Panc1 (cell line): ENCODE measurements around the gene RTCA. TPM values are rescaled to one million over a fixed set of nuclear protein-coding genes. Genes with fewer than 3 reads are reported as not detected.
"Not testable (repeated sequence)": the region's sequence is repeated elsewhere in the genome, so short reads cannot be mapped to it uniquely, and the experiment has no call there.

Source experiments
- ATAC-seq: fragments of 200-7000 bp; cut with Tn5 transposase; 2 replicates; pipeline ENCODE4 v1.9.1; 2020; ENCODE audit warnings: mild to moderate bottlenecking, moderate library complexity
- BruUV-seq: library from RNA; stranded (reverse); fragments of 400-500 nt; replicated peaks from 2 replicates; lab custom pipeline; 2021; lab: Mats Ljungman, UMichigan
- CTCF ChIA-PET: fragments of 300-600 bp; sonication (Branson Sonifier 250); formaldehyde crosslinking; loops from one replicate; lab custom pipeline; 2022; ENCODE audit warnings: antibody characterized with exemption; lab: Charles Lee
- POLR2A ChIA-PET: fragments of 300-600 bp; sonication (Branson Sonifier 250); formaldehyde crosslinking; loops from one replicate; lab custom pipeline; 2022; ENCODE audit warnings: antibody characterized with exemption; lab: Charles Lee
- DNase-seq: peaks from one replicate; pipeline ENCODE4 v3.0.0-alpha.2; 2010; ENCODE audit warnings: low read depth, low spot score
- H3K27ac ChIP-seq: 2 replicates; pipeline ENCODE4 v1.5.1; 2011; ENCODE audit warnings: mild to moderate bottlenecking, low read length, inconsistent platforms
- H3K27me3 ChIP-seq: fragments of 200-500 bp; sonication (Bioruptor generic); 2 replicates; pipeline ENCODE4 v1.6.0; 2014; ENCODE audit warnings: low read length, inconsistent platforms; ENCODE audit not compliant: control insufficient read depth, insufficient read depth
- H3K36me3 ChIP-seq: fragments of 200-500 bp; sonication (Bioruptor generic); 2 replicates; pipeline ENCODE4 v1.5.1; 2014; ENCODE audit warnings: inconsistent platforms, mild to moderate bottlenecking, low read length, moderate library complexity; ENCODE audit not compliant: control insufficient read depth, insufficient read depth
- H3K4me1 ChIP-seq: 2 replicates; pipeline ENCODE4 v1.5.1; 2011; ENCODE audit warnings: inconsistent platforms, mild to moderate bottlenecking, low read length, moderate library complexity; ENCODE audit not compliant: control insufficient read depth, insufficient read depth
- H3K4me3 ChIP-seq, 2 experiments: 2 replicates each; pipeline ENCODE4 v1.5.1; 2011 to 2012; ENCODE audit warnings: low read depth in 2 of 2, low read length in 2 of 2, mild to moderate bottlenecking in 2 of 2, inconsistent platforms in 1 of 2, moderate library complexity in 1 of 2
- H3K9me3 ChIP-seq: fragments of 200-500 bp; sonication (Bioruptor generic); 2 replicates; pipeline ENCODE4 v1.5.1; 2014; ENCODE audit warnings: low read depth, mild to moderate bottlenecking, inconsistent platforms, low read length, moderate library complexity; ENCODE audit not compliant: control insufficient read depth, insufficient read depth
- POLR2AphosphoS5 ChIP-seq: IDR thresholded peaks from 2 replicates; pipeline ENCODE4 v1.6.1; 2012; ENCODE audit warnings: mild to moderate bottlenecking, low read depth, low read length, moderate library complexity
- SIN3A ChIP-seq: IDR thresholded peaks from 2 replicates; pipeline ENCODE4 v1.6.1; 2012; ENCODE audit warnings: low read depth, mild to moderate bottlenecking, low read length, moderate library complexity, borderline replicate concordance; ENCODE audit not compliant: insufficient read depth
- TCF7L2 ChIP-seq: IDR thresholded peaks from 2 replicates; pipeline ENCODE4 v1.6.1; 2011; ENCODE audit warnings: mild to moderate bottlenecking, low read depth, low read length, inconsistent platforms
- in situ Hi-C: cut with HindIII; loops from 2 replicates; pipeline ENCODE4 v1.10.0; 2016; ENCODE audit warnings: low sequenced_read_pairs, low pct_unique_long_range_greater_than_20kb
- intact Hi-C: fragments of 100-400 bp; cut with micrococcal nuclease; formaldehyde crosslinking; loops from one replicate; pipeline ENCODE4 v1.10.0; 2022; ENCODE audit not compliant: unreplicated experiment
- total RNA-seq: library from RNA; stranded (reverse); gene quantifications from one replicate; pipeline ENCODE4 v1.2.1, GENCODE V29; 2021; ENCODE audit not compliant: unreplicated experiment
- TF ChIP-seq, protein P1 (sequence below): fragments of 450-650 bp; IDR thresholded peaks from 2 replicates; pipeline ENCODE4 v1.5.1; 2017; ENCODE audit warnings: mild to moderate bottlenecking
- TF ChIP-seq, protein P2 (sequence below), 2 experiments: IDR thresholded peaks; 2 replicates each; pipeline ENCODE4 v1.6.1; 2011 to 2012; ENCODE audit warnings: low read depth in 2 of 2, control low read depth in 1 of 2, low read length in 1 of 2, mild to moderate bottlenecking in 1 of 2, moderate library complexity in 1 of 2; ENCODE audit not compliant: insufficient read depth in 1 of 2

The RTCA gene
- total RNA-seq, 1 experiment from 2014 or later, result 33.1 TPM

DNA sequence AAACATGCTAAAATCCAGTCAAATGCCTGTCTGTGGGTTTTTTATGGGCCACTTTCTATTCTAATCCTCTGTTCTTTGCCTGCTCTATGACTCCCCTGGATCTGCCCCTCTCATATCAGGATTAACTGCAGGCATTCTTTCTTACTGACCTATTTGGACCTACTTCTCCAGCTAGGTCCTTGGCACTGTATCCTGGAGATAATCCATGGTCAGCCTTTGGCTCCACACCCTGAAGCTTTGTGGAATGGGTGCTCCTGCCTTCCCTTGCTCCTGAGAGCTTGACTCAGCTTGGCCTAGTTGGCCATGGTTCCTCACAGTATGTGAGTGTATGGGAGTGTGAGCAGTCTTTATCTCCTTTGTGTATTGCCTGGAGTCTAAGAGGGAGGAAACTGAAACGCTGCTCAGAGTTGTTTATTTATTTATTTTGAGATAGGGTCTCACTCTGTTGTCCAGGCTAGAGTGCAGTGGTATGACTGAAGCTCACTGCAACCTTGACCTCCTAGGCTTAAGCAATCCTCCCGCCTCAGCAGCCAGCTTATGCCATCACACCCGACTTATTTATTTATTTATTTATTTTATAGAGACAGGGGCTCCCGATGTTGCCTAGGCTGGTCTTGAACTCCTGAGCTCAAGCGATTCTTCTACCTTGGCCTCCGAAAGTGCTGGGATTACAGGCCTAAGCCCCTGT, 57.5 kb downstream of the RTCA start:
- Histone ChIP-seq H3K27ac (no peak overlapping the region), H3K9me3 (no peaks in the 10 kb centered on the region), H3K36me3 (no peaks in the 10 kb centered on the region), H3K4me3 (no peak overlapping the region), H3K4me1 (no peaks in the 10 kb centered on the region), H3K27me3 (no peaks in the 10 kb centered on the region)
- intact Hi-C loops, result no loop called here
- ATAC-seq, result no peak
- no TSS peak for BruUV-seq
- no peak for DNase-seq
- TF ChIP-seq, protein P1, sequence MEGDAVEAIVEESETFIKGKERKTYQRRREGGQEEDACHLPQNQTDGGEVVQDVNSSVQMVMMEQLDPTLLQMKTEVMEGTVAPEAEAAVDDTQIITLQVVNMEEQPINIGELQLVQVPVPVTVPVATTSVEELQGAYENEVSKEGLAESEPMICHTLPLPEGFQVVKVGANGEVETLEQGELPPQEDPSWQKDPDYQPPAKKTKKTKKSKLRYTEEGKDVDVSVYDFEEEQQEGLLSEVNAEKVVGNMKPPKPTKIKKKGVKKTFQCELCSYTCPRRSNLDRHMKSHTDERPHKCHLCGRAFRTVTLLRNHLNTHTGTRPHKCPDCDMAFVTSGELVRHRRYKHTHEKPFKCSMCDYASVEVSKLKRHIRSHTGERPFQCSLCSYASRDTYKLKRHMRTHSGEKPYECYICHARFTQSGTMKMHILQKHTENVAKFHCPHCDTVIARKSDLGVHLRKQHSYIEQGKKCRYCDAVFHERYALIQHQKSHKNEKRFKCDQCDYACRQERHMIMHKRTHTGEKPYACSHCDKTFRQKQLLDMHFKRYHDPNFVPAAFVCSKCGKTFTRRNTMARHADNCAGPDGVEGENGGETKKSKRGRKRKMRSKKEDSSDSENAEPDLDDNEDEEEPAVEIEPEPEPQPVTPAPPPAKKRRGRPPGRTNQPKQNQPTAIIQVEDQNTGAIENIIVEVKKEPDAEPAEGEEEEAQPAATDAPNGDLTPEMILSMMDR, result no peak
- TF ChIP-seq POLR2AphosphoS5 (no peak), SIN3A (no peak), TCF7L2 (no peak)
- TF ChIP-seq, protein P2, sequence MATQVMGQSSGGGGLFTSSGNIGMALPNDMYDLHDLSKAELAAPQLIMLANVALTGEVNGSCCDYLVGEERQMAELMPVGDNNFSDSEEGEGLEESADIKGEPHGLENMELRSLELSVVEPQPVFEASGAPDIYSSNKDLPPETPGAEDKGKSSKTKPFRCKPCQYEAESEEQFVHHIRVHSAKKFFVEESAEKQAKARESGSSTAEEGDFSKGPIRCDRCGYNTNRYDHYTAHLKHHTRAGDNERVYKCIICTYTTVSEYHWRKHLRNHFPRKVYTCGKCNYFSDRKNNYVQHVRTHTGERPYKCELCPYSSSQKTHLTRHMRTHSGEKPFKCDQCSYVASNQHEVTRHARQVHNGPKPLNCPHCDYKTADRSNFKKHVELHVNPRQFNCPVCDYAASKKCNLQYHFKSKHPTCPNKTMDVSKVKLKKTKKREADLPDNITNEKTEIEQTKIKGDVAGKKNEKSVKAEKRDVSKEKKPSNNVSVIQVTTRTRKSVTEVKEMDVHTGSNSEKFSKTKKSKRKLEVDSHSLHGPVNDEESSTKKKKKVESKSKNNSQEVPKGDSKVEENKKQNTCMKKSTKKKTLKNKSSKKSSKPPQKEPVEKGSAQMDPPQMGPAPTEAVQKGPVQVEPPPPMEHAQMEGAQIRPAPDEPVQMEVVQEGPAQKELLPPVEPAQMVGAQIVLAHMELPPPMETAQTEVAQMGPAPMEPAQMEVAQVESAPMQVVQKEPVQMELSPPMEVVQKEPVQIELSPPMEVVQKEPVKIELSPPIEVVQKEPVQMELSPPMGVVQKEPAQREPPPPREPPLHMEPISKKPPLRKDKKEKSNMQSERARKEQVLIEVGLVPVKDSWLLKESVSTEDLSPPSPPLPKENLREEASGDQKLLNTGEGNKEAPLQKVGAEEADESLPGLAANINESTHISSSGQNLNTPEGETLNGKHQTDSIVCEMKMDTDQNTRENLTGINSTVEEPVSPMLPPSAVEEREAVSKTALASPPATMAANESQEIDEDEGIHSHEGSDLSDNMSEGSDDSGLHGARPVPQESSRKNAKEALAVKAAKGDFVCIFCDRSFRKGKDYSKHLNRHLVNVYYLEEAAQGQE (IDR thresholded peaks at IDR 0.05; ENCODE audit: insufficient read depth in 1 of 2, low read depth in 2 of 2, low read length in 1 of 2), result no peak
- POLR2A ChIA-PET, result no interaction called here
- CTCF ChIA-PET, result no interaction called here
- in situ Hi-C loops, result no loop called here

DNA sequence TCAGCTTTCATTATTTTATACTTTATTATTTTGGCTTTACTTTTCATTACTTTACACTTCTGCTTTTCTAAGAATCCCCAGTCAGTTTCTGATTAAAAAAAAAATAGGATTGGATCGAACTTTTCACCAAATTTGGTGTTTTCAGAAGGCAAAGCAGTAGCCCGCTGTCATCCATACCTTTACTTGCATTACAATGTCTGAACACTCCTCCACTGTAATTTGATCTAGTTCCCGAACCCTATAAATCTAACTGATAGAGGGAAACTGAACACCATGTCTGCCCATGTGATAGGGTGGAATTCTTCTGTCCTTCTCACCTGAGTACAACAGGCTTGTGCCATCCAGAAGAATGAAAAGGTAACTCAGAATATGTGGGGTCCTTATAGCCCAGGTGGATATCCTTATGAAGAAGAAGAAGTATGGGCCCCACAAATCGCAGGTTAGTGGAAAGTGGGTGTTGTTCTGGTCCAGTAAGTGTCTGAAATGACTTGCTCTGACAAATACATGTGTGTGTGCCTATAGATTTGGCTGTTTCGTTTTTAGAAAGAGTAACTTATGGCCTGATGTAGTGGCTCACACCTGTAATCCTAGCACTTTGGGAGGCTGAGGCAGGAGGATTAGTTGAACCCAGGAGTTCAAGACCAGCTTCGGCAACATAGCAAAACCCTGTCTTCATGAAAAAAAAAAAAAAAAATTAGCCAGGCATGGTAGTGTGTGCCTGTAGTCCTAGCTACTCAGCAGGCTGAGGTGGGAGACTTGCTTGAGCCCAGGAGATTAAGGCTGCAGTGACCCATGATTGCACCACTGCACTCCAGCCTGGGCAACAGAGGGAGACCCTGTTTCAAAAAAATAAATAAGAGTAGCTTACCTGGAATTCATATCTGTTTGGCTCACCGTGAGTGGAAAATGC, 59.7 kb downstream of the RTCA start:
- no peak for DNase-seq
- Histone ChIP-seq H3K4me1 (no peaks in the 10 kb centered on the region), H3K36me3 (no peaks in the 10 kb centered on the region), H3K27ac (no peak overlapping the region), H3K4me3 (no peak overlapping the region), H3K9me3 (no peaks in the 10 kb centered on the region), H3K27me3 (no peaks in the 10 kb centered on the region)
- in situ Hi-C loops (no loop called here), intact Hi-C loops (no loop called here)
- no TSS peak for BruUV-seq
- TF ChIP-seq POLR2AphosphoS5, result no peak
- TF ChIP-seq SIN3A, result no peak
- TF ChIP-seq, protein P2 (IDR thresholded peaks at IDR 0.05; ENCODE audit: insufficient read depth in 1 of 2, low read depth in 2 of 2, low read length in 1 of 2), result no peak
- TF ChIP-seq TCF7L2, result no peak
- TF ChIP-seq, protein P1, result no peak
- ChIA-PET CTCF (no interaction called here), POLR2A (no interaction called here)
- ATAC-seq, result no peak

DNA sequence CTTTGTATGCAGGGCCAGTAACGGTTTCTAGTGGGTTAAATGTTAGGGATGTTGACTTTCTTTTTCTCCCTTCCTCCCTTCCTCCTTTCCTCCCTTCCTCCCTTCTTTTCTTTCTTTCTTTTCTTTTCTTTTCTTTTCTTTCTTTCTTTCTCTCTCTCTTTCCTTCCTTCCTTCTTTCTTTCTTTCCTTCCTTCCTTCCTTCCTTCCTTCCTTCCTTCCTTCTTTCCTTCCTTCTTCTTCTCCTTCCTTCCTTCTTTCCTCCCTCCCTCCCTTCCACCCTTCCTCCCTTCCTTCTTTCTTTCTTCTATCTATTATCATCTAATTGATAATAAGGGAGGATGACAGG, 60.3 kb downstream of the RTCA start:
- H3K4me3 ChIP-seq, ATAC-seq, H3K4me1 ChIP-seq, H3K27ac ChIP-seq, BruUV-seq, intact Hi-C loops, DNase-seq, POLR2A ChIA-PET, in situ Hi-C loops, H3K36me3 ChIP-seq, CTCF ChIA-PET, H3K27me3 ChIP-seq, H3K9me3 ChIP-seq: not testable (repeated sequence)
